Effector memory CD8-positive, alpha-beta T cell (primary cell): Measurements from ENCODE around the gene AP1S1.
A peak's percentile ranks its signal among the peaks of the same experiment; 100 is the strongest.
"Not testable (repeated sequence)": the region's sequence is repeated elsewhere in the genome, so short reads cannot be mapped to it uniquely, and the experiment has no call there.

ENCODE experiments used
- ATAC-seq: fragments of 150-1000 bp; cut with Tn5 transposase; replicated peaks from 2 replicates; pipeline ENCODE4 v1.10.0; 2021; ENCODE audit warnings: mild to moderate bottlenecking, moderate library complexity
- DNase-seq, 3 experiments: peaks; one replicate each; pipeline ENCODE4 v3.0.0; 2021
- H3K27ac Mint-ChIP-seq, 2 donors: one replicate each; pipeline ENCODE4 v1.8.0; 2022; ENCODE audit warnings: mild to moderate bottlenecking in 2 of 2, mixed read lengths in 2 of 2, moderate library complexity in 2 of 2
- H3K27me3 Mint-ChIP-seq, 2 donors: one replicate each; pipeline ENCODE4 v1.8.0; 2022; ENCODE audit warnings: mixed read lengths in 2 of 2
- H3K36me3 Mint-ChIP-seq: one replicate; pipeline ENCODE4 v1.8.0; 2022; ENCODE audit warnings: mild to moderate bottlenecking, moderate library complexity, mixed read lengths; ENCODE audit not compliant: insufficient read depth
- H3K4me1 Mint-ChIP-seq, 2 donors: one replicate each; pipeline ENCODE4 v1.8.0; 2022; ENCODE audit warnings: low read depth in 2 of 2, mixed read lengths in 2 of 2
- H3K4me3 Mint-ChIP-seq, 2 donors: one replicate each; pipeline ENCODE4 v1.8.0; 2022; ENCODE audit warnings: mild to moderate bottlenecking in 2 of 2, mixed read lengths in 2 of 2, moderate library complexity in 2 of 2
- H3K9me3 Mint-ChIP-seq, 2 donors: one replicate each; pipeline ENCODE4 v1.8.0; 2022; ENCODE audit warnings: mixed read lengths in 2 of 2

Gene AP1S1

DNA sequence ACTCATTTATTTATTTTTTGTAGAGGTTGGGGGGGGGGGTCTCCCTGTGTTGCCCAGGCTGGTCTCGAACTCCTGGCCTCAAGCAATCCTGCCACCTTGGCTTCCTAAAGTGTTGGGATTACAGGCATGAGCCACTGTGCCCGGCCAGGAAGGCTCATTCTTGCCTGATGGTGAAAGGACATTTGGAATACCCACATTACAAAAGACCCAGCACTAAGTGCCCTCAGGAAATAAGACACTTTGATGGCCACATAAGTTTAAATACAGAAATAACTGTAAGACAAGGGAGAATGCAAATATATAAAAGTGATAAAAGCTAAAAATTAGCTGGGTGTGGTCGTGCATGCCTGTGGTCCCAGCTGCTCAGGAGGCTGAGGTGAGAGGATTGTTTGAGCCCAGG is 35.4 kb upstream of the AP1S1 start:
- Mint-ChIP-seq H3K4me1 (peaks cover 4 to 5% of the 10 kb centered on the region in 2 donors), H3K27me3 (peaks cover 54 to 79% of the 10 kb centered on the region in 2 donors), H3K36me3 (no peaks in the 10 kb centered on the region), H3K27ac (no peak overlapping the region), H3K9me3 (no peaks in the 10 kb centered on the region), H3K4me3 (no peak overlapping the region)
- no peak for ATAC-seq
- no peak for DNase-seq

GRCh38 chr7:101119876-101120275 is 34.4 kb upstream of the AP1S1 start:
- peaks cover 8 to 10% of the 10 kb centered on the region in 2 donors for H3K4me1 Mint-ChIP-seq
- H3K9me3 Mint-ChIP-seq: no peaks in the 10 kb centered on the region

GRCh38 chr7:101120315-101120714 is 34.0 kb upstream of the AP1S1 start:
- DNase-seq: no peak
- no peaks in the 10 kb centered on the region for H3K36me3 Mint-ChIP-seq
- H3K27ac Mint-ChIP-seq: no peak overlapping the region
- H3K9me3 Mint-ChIP-seq: no peaks in the 10 kb centered on the region
- H3K27me3 Mint-ChIP-seq: peaks cover 66 to 85% of the 10 kb centered on the region in 2 donors
- no peak overlapping the region for H3K4me3 Mint-ChIP-seq
- ATAC-seq: no peak
- H3K4me1 Mint-ChIP-seq: peaks cover 10 to 11% of the 10 kb centered on the region in 2 donors

More at GRCh38 chr7:101119876-101120275, 34.4 kb upstream of the AP1S1 start:
- Mint-ChIP-seq H3K4me3 (no peak overlapping the region), H3K27me3 (peaks cover 61 to 81% of the 10 kb centered on the region in 2 donors), H3K36me3 (no peaks in the 10 kb centered on the region), H3K27ac (no peak overlapping the region)
- ATAC-seq: no peak
- no peak for DNase-seq

GRCh38 chr7:101121631-101121990 is 32.7 kb upstream of the AP1S1 start:
- H3K4me1 Mint-ChIP-seq: peaks cover 19 to 20% of the 10 kb centered on the region in 2 donors
- not testable (repeated sequence) for DNase-seq, ATAC-seq, H3K27ac Mint-ChIP-seq, H3K9me3 Mint-ChIP-seq, H3K36me3 Mint-ChIP-seq
- H3K27me3 Mint-ChIP-seq: peaks cover 70 to 98% of the 10 kb centered on the region in 2 donors
- H3K4me3 Mint-ChIP-seq: peak overlapping the region in 1 of 2 donors; percentile 29

GRCh38 chr7:101121991-101122932 is 32.0 kb upstream of the AP1S1 start:
- Mint-ChIP-seq H3K27me3 (peaks cover 70 to 100% of the 10 kb centered on the region in 2 donors), H3K27ac (no peak overlapping the region), H3K4me3 (peak overlapping the region in 1 of 2 donors; percentile 29), H3K9me3 (no peaks in the 10 kb centered on the region), H3K36me3 (no peaks in the 10 kb centered on the region), H3K4me1 (peaks cover 25 to 26% of the 10 kb centered on the region in 2 donors)
- ATAC-seq (no peak), DNase-seq (no peak)

- Mint-ChIP-seq H3K4me3 (no peak overlapping the region), H3K27me3 (peaks cover 67 to 94% of the 10 kb centered on the region in 2 donors), H3K27ac (no peak overlapping the region), H3K4me1 (peaks cover 27 to 28% of the 10 kb centered on the region in 2 donors), H3K36me3 (no peaks in the 10 kb centered on the region), H3K9me3 (no peaks in the 10 kb centered on the region)
- no peak for DNase-seq
- no peak for ATAC-seq
Measured at GRCh38 chr7:101122933-101123702, 31.2 kb upstream of the AP1S1 start.

DNA sequence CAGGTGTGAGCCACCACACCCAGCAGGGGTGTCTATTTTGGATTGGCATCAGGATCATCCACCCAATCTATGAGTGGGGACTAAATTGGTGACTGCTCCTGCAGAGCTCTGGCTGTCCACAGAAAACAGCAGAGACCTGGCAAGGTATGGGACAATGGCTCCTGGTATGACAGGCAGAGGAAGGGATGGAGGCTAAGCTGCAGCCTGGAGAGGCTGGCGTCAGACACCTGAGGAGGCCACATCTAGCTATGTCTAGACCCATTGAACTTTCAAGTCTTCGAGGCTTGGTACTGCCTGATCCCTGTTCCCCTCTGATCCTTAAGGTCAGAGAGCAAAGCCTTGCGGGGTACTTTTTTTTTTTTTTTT is 30.6 kb upstream of the AP1S1 start:
- Mint-ChIP-seq H3K27ac (no peak overlapping the region), H3K9me3 (no peaks in the 10 kb centered on the region), H3K4me3 (no peak overlapping the region), H3K4me1 (peaks cover 27 to 31% of the 10 kb centered on the region in 2 donors), H3K27me3 (peaks cover 63 to 88% of the 10 kb centered on the region in 2 donors), H3K36me3 (no peaks in the 10 kb centered on the region)
- ATAC-seq (no peak), DNase-seq (no peak)

- DNase-seq (no peak), ATAC-seq (no peak)
- Mint-ChIP-seq H3K27ac (no peak overlapping the region), H3K27me3 (peaks cover 54 to 82% of the 10 kb centered on the region in 2 donors), H3K4me3 (no peak overlapping the region), H3K4me1 (peaks cover 27 to 31% of the 10 kb centered on the region in 2 donors), H3K9me3 (no peaks in the 10 kb centered on the region), H3K36me3 (no peaks in the 10 kb centered on the region)
Measured at GRCh38 chr7:101124376-101125056, 29.8 kb upstream of the AP1S1 start.

DNA sequence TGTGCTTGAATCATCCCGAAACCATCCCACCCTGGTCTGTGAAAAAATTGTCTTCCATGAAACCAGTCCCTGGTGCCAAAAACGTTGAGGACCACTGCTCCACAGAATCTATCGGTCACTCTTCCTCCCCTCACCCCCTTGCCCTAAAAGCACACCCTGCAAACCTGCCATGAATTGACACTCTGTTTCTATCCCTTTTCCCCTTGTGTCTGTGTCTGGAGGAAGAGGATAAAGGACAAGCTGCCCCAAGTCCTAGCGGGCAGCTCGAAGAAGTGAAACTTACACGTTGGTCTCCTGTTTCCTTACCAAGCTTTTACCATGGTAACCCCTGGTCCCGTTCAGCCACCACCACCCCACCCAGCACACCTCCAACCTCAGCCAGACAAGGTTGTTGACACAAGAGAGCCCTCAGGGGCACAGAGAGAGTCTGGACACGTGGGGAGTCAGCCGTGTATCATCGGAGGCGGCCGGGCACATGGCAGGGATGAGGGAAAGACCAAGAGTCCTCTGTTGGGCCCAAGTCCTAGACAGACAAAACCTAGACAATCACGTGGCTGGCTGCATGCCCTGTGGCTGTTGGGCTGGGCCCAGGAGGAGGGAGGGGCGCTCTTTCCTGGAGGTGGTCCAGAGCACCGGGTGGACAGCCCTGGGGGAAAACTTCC is 28.2 kb upstream of the AP1S1 start:
- no peaks in the 10 kb centered on the region for H3K9me3 Mint-ChIP-seq
- no peaks in the 10 kb centered on the region for H3K36me3 Mint-ChIP-seq
- H3K27ac Mint-ChIP-seq: peak overlapping the region; percentile 20 to 63
- peak overlapping the region; percentile 64 to 74 for H3K4me3 Mint-ChIP-seq
- H3K27me3 Mint-ChIP-seq: peaks cover 53 to 79% of the 10 kb centered on the region in 2 donors
- H3K4me1 Mint-ChIP-seq: peaks cover 27 to 31% of the 10 kb centered on the region in 2 donors
- DNase-seq (peak in 2 of 3 experiments; percentile 7 to 8), ATAC-seq (peak; percentile 59)

DNA sequence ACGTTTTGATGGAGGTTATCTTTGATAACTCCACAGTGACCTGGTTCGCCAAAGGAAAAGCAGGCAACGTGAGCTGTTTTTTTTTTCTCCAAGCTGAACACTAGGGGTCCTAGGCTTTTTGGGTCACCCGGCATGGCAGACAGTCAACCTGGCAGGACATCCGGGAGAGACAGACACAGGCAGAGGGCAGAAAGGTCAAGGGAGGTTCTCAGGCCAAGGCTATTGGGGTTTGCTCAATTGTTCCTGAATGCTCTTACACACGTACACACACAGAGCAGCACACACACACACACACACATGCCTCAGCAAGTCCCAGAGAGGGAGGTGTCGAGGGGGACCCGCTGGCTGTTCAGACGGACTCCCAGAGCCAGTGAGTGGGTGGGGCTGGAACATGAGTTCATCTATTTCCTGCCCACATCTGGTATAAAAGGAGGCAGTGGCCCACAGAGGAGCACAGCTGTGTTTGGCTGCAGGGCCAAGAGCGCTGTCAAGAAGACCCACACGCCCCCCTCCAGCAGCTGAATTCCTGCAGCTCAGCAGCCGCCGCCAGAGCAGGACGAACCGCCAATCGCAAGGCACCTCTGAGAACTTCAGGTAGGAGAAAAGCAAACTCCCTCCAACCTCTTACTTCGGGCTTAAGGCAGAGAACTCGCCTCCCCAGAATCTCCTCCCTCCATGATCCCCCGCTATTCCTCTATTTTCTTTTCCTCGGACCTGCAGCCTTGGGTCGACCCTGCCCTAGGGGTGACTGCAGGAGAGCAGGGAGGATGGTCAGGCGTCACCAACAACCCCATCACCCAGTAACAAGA is 27.4 kb upstream of the AP1S1 start, which contains the start of gene SERPINE1:
Gene SERPINE1 (plus strand): TSS at position 454 of the 809 bp plus-strand sequence. CDS start 1,290 bp downstream, outside the sequence.
- Mint-ChIP-seq H3K4me1 (peaks cover 25 to 30% of the 10 kb centered on the region in 2 donors), H3K9me3 (no peaks in the 10 kb centered on the region), H3K27me3 (peaks cover 49 to 77% of the 10 kb centered on the region in 2 donors), H3K27ac (peak within 1 kb of the TSS; percentile 20 to 63), H3K36me3 (no peaks in the 10 kb centered on the region), H3K4me3 (peak within 1 kb of the TSS; percentile 64 to 74)
- ATAC-seq (peak; percentile 82), DNase-seq (peak; percentile 37 to 43 (median 39))

- peak overlapping the region; percentile 64 to 74 for H3K4me3 Mint-ChIP-seq
- no peak for DNase-seq
- peaks cover 44 to 77% of the 10 kb centered on the region in 2 donors for H3K27me3 Mint-ChIP-seq
Measured at GRCh38 chr7:101127460-101128039, 26.7 kb upstream of the AP1S1 start.

More at GRCh38 chr7:101127460-101128039, 26.7 kb upstream of the AP1S1 start:
- Mint-ChIP-seq H3K27ac (peak overlapping the region in 1 of 2 donors; percentile 63), H3K36me3 (peaks cover 3% of the 10 kb centered on the region), H3K4me1 (peaks cover 21 to 27% of the 10 kb centered on the region in 2 donors), H3K9me3 (no peaks in the 10 kb centered on the region)
- ATAC-seq: no peak
